IPS-NIHi7 (cell line): ENCODE results near the gene MAP9.
"Not testable (repeated sequence)": the region's sequence is repeated elsewhere in the genome, so short reads cannot be mapped to it uniquely, and the experiment has no call there.

Experiments
- DNase-seq: peaks from one replicate; pipeline ENCODE4 v3.0.0; 2012; ENCODE audit warnings: mixed read lengths; ENCODE audit errors: extremely low spot score

MAP9 gene

GRCh38 chr4:155376387-155377268 lies at the start of gene MAP9:
Gene MAP9, minus strand, starts transcription at chr4:155376965. Its CDS starts 1,115 bp downstream, at chr4:155375850.
- peak; percentile 96 for DNase-seq

DNA sequence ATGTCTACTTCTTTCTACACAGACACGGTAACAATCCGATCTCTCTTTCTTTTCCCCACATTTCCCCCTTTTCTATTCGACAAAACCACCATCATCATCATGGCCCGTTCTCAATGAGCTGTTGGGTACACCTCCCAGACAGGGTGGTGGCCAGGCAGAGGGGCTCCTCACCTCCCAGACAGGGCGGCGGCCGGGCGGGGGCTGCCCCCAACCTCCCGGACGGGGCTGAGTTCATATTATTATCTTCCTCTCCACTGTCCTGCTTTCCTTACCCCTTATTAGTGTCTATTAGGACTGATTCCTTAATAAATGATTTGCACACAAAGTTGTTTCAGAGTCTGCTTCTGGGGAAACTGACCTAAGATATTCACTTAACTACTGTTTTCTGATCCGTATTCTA lies 48.0 kb upstream of the MAP9 start:
- DNase-seq = not testable (repeated sequence)

GRCh38 chr4:155423671-155424070 lies 46.9 kb upstream of the MAP9 start:
- no peak for DNase-seq

- no peak for DNase-seq
Observed at GRCh38 chr4:155419266-155419665, 42.5 kb upstream of the MAP9 start.

GRCh38 chr4:155415662-155416061 lies 38.9 kb upstream of the MAP9 start:
- DNase-seq = no peak

GRCh38 chr4:155413451-155413850 lies 36.7 kb upstream of the MAP9 start:
- DNase-seq = no peak

DNA sequence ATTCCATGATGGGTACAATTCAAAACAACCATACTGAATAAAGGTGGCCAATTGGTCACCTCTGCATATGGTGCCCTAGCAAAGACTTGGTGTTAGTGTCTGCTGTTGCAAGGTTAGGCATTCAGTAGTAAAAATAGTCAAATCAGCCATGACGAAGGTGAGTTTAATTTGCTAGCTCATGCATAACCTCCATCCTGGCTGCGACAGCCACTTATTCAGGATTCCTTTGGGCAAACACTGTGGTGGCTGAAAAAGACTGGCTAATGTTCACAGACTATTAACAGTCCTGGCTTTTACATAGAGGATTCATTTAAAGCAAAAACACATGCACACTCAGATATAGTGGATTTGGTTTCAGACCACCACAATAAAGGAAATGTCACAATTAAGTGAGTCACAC lies 34.8 kb upstream of the MAP9 start:
- no peak for DNase-seq

DNA sequence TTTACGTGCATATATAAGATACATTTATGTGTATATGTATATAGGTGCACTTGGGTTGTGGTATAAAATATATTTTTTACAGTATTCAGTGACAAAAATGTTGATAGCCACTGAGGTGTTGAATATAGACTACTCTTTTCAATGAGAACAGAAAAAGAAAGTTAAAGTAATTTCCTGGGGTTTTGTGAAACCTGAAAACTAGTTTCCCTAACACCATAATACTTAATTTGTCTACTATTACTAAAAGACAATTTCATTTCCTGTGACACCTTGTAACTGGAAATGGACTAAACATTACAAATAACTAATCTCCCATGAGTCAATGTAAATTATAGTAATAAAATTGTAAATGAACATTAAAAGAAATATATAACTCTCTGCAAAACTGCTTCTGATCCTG lies 32.0 kb upstream of the MAP9 start:
- DNase-seq = no peak

GRCh38 chr4:155407480-155407879 lies 30.7 kb upstream of the MAP9 start:
- DNase-seq = no peak

GRCh38 chr4:155405059-155405458 lies 28.3 kb upstream of the MAP9 start:
- DNase-seq = no peak

DNA sequence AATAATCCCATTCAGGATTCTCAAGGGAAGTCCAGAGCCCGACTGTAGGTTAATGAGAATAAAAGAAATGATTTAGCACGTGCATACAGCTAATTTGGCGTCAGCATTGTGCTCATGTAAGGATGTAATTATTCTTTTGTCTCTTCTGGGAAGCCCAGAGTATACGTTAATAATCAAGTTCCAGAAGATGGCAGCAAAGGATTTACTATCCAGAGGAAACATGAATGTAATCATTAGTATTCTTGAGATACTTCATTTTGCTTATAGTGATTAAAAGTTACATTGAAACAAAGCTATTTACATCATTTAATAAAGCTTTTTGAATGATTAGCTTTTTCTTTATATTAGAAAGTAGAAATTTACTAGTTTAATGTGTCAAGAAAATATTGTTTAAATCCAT lies 27.1 kb upstream of the MAP9 start:
- DNase-seq = no peak

DNA sequence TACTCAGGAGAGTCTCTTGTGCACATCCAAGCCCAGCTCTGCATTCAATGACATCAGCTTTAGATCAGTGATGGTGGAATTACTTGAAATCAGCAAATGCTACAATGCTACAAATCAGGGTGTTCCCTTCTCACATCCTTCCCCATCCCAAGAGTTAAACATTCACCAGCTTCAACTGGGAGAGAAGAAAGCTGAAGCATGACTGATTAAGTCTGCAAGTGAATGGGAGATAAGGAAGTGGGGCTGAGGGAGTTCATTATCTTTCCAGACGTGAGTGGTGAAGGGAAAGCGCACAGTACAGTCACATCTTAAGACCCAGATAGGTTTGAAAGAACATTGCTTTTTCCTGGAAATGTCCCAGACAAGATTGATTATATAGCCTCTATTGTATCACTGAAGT lies 26.2 kb upstream of the MAP9 start:
- DNase-seq = no peak

- no peak for DNase-seq
Observed at GRCh38 chr4:155400893-155401292, 24.1 kb upstream of the MAP9 start.

DNA sequence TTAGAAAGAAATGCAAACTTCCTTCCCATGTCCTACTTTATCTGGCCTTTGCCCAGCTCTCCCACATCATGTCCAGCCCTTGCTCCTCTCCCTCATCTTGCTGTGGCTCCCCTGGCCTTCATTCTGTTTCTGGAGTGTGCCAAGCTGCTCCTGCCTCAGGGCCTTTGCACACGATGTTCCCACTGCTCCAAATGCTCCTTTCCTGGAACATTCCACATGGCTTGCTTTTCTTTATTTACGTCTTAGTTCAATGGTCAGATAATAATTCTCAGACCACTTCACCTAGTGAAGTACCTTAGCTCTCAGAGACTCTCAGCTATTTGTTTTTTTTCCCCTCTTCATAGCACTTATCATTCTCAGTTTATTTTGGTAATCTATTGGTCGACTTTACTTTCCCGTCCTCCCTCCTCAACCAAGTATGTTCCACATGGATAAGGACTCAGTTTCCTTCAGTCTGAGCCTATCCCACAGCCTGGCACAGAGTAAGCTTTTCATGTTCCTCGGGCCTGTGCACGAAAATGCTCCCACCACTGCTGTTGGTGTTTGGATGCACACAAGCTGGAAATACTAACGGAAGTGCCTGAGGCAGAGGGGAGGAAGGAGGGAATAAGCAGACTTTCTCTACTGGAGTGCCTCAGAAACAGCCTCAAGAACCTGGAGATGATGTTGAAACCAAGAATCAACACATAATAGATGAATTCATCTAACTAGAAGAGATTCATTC lies 23.4 kb upstream of the MAP9 start:
- DNase-seq = no peak

DNA sequence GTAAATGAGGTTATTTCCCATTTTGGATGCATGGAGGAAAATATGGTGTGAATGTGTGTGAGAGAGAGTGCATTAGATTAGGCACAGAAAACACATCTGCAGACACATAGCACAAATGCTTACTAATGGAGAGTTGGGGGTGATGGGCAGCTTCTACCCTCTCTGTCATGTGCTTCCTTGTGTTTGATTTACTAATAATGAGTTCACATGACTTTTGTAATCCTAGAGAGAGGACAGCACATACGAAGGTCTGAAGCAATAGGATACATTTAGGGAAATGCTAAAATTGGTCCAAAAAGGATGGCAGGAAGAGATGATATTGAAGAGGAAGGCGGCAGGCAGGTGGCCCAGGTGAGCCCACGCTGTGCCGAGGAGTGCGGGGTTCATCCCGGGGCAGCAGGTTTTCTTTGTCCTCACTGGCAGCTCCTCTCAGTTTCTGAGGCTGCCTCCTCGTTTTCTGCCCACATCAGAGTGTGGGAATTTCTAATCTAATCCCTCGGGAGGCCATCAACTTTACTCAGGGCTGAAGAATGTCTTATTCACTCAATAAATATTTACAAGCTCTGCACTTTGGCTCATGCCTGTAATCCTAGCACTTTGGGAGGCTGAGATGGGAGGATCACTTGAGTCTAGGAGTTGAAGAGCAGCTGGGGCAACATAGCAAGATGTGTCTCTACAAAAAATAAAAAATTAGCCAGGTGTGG lies 15.9 kb upstream of the MAP9 start:
- no peak for DNase-seq

DNA sequence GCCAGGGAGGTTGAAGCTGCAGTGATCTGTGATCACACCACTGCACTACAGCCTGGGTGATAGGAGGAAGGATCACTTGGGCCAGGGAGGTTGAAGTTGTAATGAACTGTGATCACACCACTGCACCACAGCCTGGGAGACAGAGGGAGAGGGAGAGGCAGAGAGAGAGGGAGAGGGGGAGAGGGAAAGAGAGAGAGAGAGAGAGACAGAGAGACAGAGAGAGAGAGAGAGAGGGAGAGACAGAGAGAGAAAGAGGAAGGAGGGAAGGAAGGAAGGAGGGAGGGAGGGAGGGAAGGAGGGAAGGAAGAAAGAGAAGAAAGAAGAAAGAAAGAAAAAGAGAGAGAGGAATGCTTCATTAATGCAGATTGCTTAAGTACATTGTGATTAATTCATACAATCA lies 15.2 kb upstream of the MAP9 start:
- DNase-seq = no peak

- DNase-seq = no peak
Observed at GRCh38 chr4:155388162-155388561, 11.4 kb upstream of the MAP9 start.

- DNase-seq = no peak
Observed at GRCh38 chr4:155383541-155383940, 6.8 kb upstream of the MAP9 start.

DNA sequence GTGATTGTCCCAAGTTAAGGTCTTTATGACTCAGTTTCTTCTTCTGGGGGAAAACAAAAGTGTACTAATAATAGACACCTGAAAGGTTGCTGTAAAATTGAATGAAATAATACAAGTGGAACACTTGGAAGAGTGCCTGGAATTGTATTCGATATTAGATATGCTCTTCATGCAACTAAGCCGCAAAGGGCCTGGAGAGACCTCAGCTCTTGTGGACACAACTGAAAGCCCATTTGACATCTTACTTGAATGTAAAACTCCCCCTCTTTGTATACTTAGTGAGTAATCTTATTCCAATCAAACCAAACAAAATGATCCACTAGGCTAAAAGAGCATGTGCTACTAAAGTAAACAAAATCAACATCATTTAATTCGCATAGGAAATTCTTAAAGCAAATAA lies 511 bp upstream of the MAP9 start:
- no peak for DNase-seq

GRCh38 chr4:155371432-155372043 lies 5.2 kb downstream of the MAP9 start:
- DNase-seq = no peak

DNA sequence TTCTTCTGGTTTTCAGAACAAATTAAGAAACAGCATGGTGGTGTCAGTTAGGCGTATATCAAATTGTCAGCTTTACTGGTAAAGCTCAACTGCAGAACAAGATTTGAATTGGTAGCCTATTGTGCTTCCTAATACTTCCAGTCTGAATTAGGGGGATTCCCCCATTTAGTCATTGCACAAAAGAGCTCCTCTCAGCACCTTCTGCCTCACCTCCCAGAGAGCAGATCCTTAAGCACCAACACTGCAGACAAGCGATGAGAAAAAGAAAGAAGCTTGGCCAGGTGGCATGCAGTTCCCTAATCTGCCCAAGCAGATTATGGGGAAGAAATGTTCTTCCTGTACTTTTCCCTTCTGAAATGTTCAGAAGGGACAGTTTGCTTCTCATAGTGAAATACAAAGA lies 9.2 kb downstream of the MAP9 start:
- no peak for DNase-seq

- peak; percentile 45 for DNase-seq
Observed at GRCh38 chr4:155353923-155354540, 22.7 kb downstream of the MAP9 start.
